Activated T-cell treated with anti-CD3 and anti-CD28 coated beads, Interleukin-2, amount 50 U/mL, for 1 hour (primary cell): ENCODE measurements around the gene MIEN1.
"Not testable (repeated sequence)": the region's sequence is repeated elsewhere in the genome, so short reads cannot be mapped to it uniquely, and the experiment has no call there.

ENCODE experiments used
- DNase-seq: peaks from one replicate; pipeline ENCODE4 v3.0.0-alpha.2; 2020

MIEN1 gene

DNA sequence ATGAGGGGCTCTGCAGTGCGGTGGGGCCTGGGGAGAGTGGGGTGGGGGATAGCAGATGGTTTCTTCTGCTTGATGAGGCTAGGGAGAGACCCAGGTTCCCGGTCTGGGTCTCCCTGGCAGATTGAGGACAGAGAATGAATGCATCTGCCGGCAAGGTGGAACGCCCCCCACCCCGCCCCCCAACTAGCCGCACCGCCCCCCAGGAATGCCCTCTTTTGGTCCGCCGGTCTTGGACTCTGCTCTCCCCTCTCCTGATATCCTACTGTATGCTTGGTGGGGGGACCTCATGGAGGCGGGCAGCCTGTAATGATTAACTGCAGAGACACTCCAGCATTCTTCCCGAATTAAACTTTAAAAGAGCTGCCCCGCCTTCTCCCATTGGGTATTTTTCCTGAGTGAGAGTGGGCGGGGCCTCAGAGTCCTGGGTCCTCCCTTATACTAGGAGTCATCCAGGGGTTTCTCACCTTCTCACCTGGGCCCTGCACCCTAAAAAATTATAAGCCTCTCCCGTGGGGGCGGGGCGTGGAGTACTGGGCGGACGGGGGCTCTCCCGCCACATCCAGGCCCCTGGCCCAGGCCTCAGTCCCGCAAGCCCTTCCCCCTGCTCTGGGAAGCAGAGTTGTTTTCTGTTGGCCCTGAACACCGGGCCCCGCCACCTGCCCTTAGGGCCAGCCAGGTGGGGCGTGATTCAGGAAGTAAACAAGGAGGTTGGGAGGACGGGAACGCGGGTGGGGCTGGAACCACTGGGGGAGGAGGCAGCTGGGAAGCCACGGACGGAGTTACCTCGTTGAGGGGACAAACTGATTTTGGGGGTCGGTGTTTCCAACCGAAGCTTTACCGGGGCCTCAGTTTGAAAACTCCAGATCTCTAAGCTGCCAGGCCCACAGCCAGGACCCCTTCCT lies 8.9 kb upstream of the MIEN1 start:
- DNase-seq, result no peak

DNA sequence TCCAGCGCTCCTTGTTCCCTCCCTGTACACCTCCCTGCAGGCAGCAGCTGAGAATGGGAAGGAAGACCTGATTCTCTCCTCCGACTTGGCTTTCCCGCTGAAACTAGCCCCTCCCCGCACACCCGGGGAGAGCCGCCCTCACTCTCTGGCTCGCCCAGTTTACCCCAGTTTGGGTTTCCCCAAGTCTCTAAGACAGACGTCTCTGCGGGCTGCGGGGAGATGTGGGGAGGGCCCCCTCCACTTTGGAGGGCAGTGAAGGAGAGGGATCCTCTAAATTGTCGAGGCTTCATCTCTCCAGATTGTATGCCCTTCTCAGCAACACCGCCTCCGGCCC lies 8.2 kb upstream of the MIEN1 start:
- peak; percentile 65 for DNase-seq

DNA sequence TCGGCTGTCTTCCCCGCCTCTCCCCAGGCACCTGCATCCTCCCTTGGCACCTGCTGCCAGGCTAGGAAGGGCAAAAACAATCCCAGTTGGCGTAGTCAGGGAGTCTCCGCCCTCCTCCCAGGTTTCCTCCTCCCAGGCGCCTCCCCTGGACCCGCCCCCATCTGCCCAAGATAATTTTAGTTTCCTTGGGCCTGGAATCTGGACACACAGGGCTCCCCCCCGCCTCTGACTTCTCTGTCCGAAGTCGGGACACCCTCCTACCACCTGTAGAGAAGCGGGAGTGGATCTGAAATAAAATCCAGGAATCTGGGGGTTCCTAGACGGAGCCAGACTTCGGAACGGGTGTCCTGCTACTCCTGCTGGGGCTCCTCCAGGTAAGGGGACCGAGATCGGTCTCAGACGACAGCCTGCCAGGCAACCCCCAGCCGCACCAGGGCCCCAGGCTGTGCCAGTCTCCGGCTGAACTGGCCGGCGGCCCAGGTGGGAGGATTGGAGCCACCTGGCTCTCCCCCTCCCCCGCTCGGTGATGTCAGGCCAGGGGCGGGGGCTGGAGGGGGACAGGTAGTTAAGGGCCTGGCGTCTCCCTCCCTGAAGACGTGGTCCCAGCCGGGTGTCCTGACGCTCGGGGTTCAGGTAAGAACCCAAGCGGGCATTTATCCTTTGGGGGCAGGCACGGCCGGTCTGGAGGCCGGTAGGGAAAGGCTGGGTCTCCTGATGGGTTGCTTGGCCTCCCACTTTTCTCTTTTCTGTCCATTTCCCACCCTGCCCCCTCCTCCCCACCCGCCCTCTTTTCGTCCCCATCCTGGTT lies 7.6 kb upstream of the MIEN1 start, which contains the start of gene GRB7:
TSS of gene GRB7 (plus strand) at position 179 of the 808 bp plus-strand sequence. CDS start 4,364 bp downstream, outside the sequence.
- no peak for DNase-seq

GRCh38 chr17:39737206-39737759 lies 7.0 kb upstream of the MIEN1 start:
- no peak for DNase-seq

DNA sequence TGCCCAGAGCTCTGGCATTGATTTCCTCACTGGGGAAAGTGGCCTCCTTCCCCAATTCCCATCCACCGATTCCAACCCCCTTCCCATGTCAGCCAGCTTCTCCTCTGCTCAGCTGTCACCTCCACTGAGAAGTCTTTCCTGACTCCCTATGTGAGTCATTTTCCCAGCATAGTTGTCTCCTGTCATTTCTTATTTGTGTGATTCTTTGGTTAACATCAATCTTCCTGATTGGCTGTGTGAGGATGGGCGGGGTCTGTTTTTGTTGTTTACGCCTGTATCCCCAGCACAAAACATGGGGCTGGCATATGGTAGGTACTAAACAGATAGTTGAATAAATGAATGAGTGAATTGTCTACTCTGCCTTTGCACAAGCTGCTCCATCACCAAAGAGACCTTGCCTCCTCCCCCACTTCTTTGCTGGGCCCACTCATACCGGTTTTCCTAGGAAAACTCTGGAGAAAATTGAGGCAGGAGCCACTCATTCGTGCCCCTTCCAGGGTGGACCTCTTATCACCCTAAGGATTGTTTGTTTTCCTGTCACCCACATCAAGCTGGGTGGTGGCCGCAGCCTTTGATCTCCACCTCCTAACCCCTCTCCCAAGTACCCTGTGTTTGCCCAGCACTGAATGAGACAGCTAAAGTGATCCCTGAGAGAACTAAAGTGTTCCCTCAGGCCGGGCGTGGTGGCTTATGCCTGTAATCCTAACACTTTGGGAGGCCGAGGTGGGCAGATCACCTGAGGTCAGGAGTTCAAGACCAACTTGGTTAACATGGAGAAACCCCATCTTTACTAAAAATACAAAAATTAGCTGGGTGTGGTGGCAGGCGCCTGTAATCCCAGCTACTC lies 6.2 kb upstream of the MIEN1 start:
- no peak for DNase-seq

DNA sequence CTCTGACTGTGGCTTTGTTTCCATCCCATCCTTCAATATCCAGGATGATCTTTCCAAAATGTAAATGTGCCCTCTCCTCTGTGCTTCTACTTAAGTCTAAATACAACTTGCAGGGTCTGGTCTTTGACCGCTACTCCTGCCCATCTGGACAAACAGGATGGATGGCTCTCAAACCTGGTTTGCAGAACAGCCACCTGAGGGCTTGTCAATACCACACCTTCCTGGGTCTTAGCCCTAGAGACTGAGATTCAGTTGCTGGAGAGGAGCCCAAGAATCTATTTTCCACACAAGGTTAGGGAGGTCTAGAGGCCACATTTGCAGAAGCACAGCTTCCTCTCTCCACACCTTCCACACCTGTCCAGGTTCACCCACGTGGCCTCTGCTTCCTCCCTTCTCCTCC lies 5.5 kb upstream of the MIEN1 start:
- no peak for DNase-seq

GRCh38 chr17:39732586-39732985 lies 2.3 kb upstream of the MIEN1 start:
- DNase-seq, result no peak

DNA sequence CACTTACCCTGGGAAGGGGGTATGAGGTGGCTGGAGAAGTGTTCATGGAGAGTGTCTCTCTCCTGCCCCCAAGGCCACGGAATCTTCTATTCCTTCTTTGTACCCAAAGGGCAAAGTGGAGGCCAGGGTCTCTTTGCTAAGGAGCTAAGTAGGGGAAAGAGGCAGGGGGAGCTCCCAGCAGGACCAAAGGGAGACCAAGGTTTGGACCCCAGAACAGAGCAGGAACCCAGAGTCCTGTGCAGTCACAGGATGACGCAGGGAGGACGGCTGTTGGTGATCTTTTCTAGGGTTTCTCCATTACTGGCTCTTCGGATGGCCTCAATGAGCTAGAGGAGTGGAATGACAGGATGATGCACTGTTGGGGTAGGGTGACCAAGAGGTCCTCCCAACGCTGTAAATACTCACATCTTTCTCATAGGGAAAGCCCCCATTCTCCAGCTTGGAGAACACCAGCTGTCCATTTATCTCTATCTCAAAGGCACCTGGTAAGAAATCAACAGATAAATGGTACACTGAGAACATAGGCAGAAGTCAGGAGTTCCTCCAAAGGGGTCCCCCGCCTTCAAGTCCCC lies 966 bp downstream of the MIEN1 start:
- DNase-seq, result no peak

DNA sequence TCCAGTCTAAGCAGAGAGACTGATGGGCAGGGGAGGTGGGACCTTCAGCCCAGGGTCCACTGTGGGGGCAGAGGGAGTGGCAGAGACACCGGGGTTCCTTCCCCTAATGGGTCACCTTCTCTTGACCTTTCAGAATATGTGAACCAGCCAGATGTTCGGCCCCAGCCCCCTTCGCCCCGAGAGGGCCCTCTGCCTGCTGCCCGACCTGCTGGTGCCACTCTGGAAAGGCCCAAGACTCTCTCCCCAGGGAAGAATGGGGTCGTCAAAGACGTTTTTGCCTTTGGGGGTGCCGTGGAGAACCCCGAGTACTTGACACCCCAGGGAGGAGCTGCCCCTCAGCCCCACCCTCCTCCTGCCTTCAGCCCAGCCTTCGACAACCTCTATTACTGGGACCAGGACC lies 2.8 kb downstream of the MIEN1 start:
- no peak for DNase-seq

DNA sequence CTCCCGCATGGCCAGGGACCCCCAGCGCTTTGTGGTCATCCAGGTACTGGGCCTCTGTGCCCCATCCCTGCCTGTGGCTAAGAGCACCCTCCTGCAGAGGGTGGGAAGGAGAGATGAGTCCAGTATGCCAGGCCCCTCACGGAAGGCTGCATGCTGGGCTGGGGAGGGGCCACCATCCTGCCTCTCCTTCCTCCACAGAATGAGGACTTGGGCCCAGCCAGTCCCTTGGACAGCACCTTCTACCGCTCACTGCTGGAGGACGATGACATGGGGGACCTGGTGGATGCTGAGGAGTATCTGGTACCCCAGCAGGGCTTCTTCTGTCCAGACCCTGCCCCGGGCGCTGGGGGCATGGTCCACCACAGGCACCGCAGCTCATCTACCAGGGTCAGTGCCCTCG lies 3.7 kb downstream of the MIEN1 start:
- DNase-seq, result no peak

GRCh38 chr17:39725923-39726322 lies 4.4 kb downstream of the MIEN1 start:
- not testable (repeated sequence) for DNase-seq

- no peak for DNase-seq
These were observed 5.6 kb downstream of the MIEN1 start for GRCh38 chr17:39724731-39725130.

DNA sequence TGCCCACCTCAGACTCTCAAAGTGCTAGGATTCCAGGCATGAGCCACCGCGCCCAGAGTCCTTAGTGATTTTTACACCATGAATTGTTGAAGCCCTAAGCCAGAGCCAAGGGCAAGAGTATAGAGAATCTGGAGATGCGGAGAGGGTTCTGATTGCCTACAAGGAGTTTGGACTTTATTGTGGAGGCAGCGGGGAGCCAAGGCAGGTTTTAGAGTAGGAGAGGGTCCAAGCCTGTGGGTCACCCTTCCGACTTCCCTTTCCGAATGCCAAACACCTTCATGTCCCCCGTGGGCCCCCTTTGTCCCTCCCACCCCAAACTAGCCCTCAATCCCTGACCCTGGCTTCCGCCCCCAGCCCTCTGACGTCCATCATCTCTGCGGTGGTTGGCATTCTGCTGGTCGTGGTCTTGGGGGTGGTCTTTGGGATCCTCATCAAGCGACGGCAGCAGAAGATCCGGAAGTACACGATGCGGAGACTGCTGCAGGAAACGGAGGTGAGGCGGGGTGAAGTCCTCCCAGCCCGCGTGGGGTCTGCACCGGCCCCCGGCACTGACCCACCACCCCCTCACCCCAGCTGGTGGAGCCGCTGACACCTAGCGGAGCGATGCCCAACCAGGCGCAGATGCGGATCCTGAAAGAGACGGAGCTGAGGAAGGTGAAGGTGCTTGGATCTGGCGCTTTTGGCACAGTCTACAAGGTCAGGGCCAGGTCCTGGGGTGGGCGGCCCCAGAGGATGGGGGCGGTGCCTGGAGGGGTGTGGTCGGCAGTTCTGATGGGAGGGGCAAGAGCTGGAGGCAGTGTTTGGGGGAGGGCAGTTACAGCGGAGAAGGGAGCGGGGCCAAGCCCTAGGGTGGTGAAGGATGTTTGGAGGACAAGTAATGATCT lies 7.1 kb downstream of the MIEN1 start:
- DNase-seq, result no peak

DNA sequence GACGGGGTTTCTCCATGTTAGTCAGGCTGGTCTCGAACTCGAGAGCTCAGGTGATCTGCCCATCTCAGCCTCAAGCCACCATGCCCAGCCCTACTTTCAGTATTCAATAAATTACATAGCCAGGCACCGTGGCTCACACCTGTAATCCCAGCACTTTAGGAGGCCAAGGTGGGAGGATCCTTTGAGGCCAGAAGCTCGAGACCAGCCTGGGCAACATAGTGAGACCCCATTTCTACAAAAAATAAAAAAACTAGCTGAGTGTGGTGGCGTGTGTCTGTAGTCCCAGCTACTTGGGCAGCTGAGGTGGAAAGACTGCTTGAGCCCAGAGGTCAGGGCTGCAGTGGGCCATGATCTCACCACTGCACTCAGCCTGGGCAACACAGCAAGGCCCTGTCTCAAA lies 8.2 kb downstream of the MIEN1 start:
- DNase-seq, result no peak

- DNase-seq, result no peak
These were observed 10.6 kb downstream of the MIEN1 start for GRCh38 chr17:39719563-39720355.

DNA sequence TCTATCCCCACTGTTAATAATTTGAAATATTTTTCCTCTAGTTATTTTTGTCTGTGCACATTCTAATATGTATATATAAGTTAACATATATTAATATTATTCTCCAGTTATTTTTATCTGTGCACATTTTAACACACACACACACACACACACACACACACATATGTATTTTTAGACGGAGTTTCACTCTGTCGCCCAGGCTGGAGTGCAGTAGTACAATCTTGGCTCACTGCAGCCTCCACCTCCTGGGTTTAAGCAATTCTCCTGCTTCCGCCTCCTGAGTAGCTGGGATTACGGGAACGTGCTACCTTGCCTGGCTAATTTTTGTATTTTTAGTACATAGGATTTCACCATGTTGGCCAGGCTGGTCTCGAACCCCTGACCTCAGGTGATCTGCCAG lies 12.7 kb downstream of the MIEN1 start:
- DNase-seq, result no peak

- no peak for DNase-seq
These were observed 13.3 kb downstream of the MIEN1 start for GRCh38 chr17:39716879-39717536.

- no peak for DNase-seq
These were observed 14.1 kb downstream of the MIEN1 start for GRCh38 chr17:39716073-39716818.

- no peak for DNase-seq
These were observed 14.8 kb downstream of the MIEN1 start for GRCh38 chr17:39715375-39716072.
